K562 (cell line): Measurements from ENCODE around the gene H2BK1. TPM values are rescaled to one million over a fixed set of nuclear protein-coding genes. Genes with fewer than 3 reads are reported as not detected.

Source experiments
- BRD9 ChIP-seq: fragments of 450-650 bp; IDR thresholded peaks from 2 replicates; pipeline ENCODE4 v1.6.1; 2018; ENCODE audit warnings: low read depth; ENCODE audit not compliant: partially characterized antibody
- CBX3 ChIP-seq, 2 experiments: IDR thresholded peaks; 1 replicate in 1 of 2; 2 replicates in 1 of 2; pipeline ENCODE4 v1.6.1; 2012; ENCODE audit warnings: inconsistent platforms in 2 of 2, low read length in 2 of 2, borderline replicate concordance in 1 of 2, control low read depth in 1 of 2
- CEBPG ChIP-seq, 3 experiments: fragments of 200-800 bp in 1 of 3; sonication (Bioruptor generic) in 1 of 3; sonication (generic) in 1 of 3; formaldehyde crosslinking in 1 of 3; IDR thresholded peaks in 2 of 3; conservative IDR thresholded peaks in 1 of 3; 2 replicates each; pipeline versions ENCODE4 v1.6.1 to v1.8.0; 2016 to 2022; ENCODE audit warnings: missing compliant biosample characterization in 2 of 3, missing genetic modification characterization in 2 of 3, mild to moderate bottlenecking in 1 of 3, missing genetic modification reagents in 1 of 3
- GATAD2A ChIP-seq: fragments of 450-650 bp; IDR thresholded peaks from 2 replicates; pipeline ENCODE4 v1.6.1; 2017
- KAT2B ChIP-seq: IDR thresholded peaks from one replicate; pipeline ENCODE4 v1.6.1; 2012; ENCODE audit warnings: low read depth, mild to moderate bottlenecking, control low read depth, inconsistent platforms, low read length, moderate library complexity
- KHSRP ChIP-seq: fragments of 450-650 bp; IDR thresholded peaks from 2 replicates; pipeline ENCODE4 v1.6.1; 2017
- PHF20 ChIP-seq: fragments of 450-650 bp; IDR thresholded peaks from 2 replicates; pipeline ENCODE4 v1.6.1; 2018; ENCODE audit not compliant: partially characterized antibody
- TAF15 ChIP-seq: fragments of 200-400 bp; formaldehyde crosslinking; IDR thresholded peaks from 2 replicates; pipeline ENCODE4 v1.6.1; 2017; ENCODE audit warnings: mild to moderate bottlenecking, low read depth, low read length, moderate library complexity
- ZBTB7A ChIP-seq: IDR thresholded peaks from 2 replicates; pipeline ENCODE4 v1.6.1; 2011; ENCODE audit warnings: low read depth, mild to moderate bottlenecking, low read length, moderate library complexity, borderline replicate concordance; ENCODE audit not compliant: control insufficient read depth
- ZNF316 ChIP-seq: fragments of 450-650 bp; IDR thresholded peaks from 2 replicates; pipeline ENCODE4 v1.6.1; 2016
- ZNF444 ChIP-seq: fragments of 250-450 bp; sonication (Bioruptor Pico); IDR thresholded peaks from 2 replicates; pipeline ENCODE4 v1.4.0; 2020; ENCODE audit warnings: mild to moderate bottlenecking, moderate library complexity
- polyA plus RNA-seq, 8 experiments: library from polyadenylated mRNA; depleted of rRNA in 4 of 8; stranded (reverse) in 5 of 8; unstranded in 3 of 8; fragments of >200 nt; fragmentation: Nextera tagmentation in 2 of 8; fragmentation: Illumina TruSeq in 1 of 8; extraction: Ambion mirVana in 2 of 8; extraction: Trizol in 1 of 8; gene quantifications; 2 replicates each; pipeline versions ENCODE4 v1.2.1 to v1.2.3, GENCODE V29; 2011 to 2014; ENCODE audit warnings: inconsistent platforms in 1 of 8, missing spikeins in 1 of 8
- total RNA-seq, 7 experiments: library from RNA; depleted of rRNA in 6 of 7; stranded (reverse); fragments of >200 nt in 6 of 7; fragmentation: Illumina TruSeq in 2 of 7; extraction: Trizol in 2 of 7; gene quantifications; 2 replicates each; pipeline versions ENCODE4 v1.2.1 to v1.2.3, GENCODE V29; 2011 to 2021; ENCODE audit warnings: low replicate concordance in 1 of 7
- TF ChIP-seq, protein P1 (sequence below): fragments of 250-450 bp; sonication (Bioruptor Pico); IDR thresholded peaks from 2 replicates; pipeline ENCODE4 v1.9.0; 2021; ENCODE audit warnings: mild to moderate bottlenecking, inconsistent platforms
- TF ChIP-seq, protein P2 (sequence below): fragments of 450-650 bp; formaldehyde crosslinking; IDR thresholded peaks from 2 replicates; pipeline ENCODE4 v1.4.0; 2022; ENCODE audit warnings: missing genetic modification characterization
- TF ChIP-seq, protein P3 (sequence below): fragments of 250-450 bp; sonication (Bioruptor Pico); IDR thresholded peaks from 2 replicates; pipeline ENCODE4 v1.4.0; 2020
- TF ChIP-seq, protein P4 (sequence below): fragments of 450-650 bp; formaldehyde crosslinking; IDR thresholded peaks from 2 replicates; pipeline ENCODE4 v1.4.0; 2022; ENCODE audit warnings: missing genetic modification characterization

The H2BK1 gene
- total and polyA plus RNA-seq, 9 of the 15 experiments (the other 6 are each of a cell fraction or from before 2014, with no cell fraction given): not detected

DNA sequence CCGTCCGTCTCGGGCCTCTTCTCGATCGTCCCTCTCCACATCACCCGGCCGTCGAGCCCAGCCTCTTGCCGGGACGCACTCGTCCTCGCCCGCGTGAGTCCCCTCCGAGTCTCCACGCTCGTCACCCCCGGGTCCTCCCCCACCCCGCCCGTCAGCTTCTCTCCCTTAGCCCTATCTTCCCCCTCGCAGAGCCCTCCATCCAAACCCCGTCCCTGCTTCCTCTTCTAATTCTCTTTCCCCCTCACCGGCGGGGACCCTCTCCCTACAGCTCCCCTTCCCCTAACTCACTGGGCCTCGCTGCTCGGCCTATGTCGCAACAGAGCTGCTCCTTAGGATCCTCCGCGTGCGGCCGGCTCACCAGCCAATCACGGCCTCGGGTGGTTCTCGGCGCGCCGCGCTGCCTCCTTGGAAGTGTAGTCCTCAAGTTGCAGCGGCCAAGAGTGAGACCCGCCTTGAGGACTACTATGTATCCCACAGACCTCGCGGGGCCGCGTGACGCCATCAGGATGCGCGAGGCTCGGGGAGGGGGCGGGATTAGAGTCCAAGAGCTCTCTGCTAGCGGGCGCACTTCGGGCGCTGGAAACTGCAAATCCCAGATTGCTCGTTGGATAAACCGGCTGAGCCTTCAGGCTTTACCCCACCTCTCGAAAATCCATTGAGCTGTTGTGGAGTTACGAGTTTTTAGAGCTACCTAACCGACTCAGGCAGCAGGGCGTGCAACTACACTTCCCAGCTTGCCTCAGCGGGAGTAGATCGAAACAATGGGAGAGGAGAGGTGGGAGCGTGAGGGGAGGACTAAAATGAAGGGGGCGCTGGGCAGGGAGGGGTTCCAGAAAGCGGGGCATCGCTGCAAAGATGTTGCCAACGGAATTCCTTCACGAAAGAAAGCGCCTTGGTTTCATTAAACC lies 16.8 kb upstream of the H2BK1 start, which contains the start of gene ABCF2 (continued):
- TF ChIP-seq, protein P1, sequence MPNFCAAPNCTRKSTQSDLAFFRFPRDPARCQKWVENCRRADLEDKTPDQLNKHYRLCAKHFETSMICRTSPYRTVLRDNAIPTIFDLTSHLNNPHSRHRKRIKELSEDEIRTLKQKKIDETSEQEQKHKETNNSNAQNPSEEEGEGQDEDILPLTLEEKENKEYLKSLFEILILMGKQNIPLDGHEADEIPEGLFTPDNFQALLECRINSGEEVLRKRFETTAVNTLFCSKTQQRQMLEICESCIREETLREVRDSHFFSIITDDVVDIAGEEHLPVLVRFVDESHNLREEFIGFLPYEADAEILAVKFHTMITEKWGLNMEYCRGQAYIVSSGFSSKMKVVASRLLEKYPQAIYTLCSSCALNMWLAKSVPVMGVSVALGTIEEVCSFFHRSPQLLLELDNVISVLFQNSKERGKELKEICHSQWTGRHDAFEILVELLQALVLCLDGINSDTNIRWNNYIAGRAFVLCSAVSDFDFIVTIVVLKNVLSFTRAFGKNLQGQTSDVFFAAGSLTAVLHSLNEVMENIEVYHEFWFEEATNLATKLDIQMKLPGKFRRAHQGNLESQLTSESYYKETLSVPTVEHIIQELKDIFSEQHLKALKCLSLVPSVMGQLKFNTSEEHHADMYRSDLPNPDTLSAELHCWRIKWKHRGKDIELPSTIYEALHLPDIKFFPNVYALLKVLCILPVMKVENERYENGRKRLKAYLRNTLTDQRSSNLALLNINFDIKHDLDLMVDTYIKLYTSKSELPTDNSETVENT (CRISPR knock-in tag): no peak
- TF ChIP-seq TAF15 (no peak), CEBPG (CRISPR knock-in tag; IDR thresholded peaks at IDR 0.05) (peak; percentile 98), CEBPG (tag; conservative IDR thresholded peaks at IDR 0.05 in 1 of 2, IDR thresholded peaks at IDR 0.05 in 1 of 2) (peak; percentile 98 to 99), ZNF316 (no peak), GATAD2A (peak; percentile 53; the same call in 1 of the 2 replicates), ZNF444 (CRISPR knock-in tag) (no peak), ZBTB7A (peak; percentile 61), PHF20 (peak; percentile 92), KAT2B (no peak), CBX3 (IDR thresholded peaks at IDR 0.05; ENCODE audit: borderline replicate concordance in 1 of 2, low read length in 2 of 2) (peak in 1 of 2 experiments; percentile 45; a peak in 1 of 3 replicates), KHSRP (peak; percentile 79; the same call in 1 of the 2 replicates), BRD9 (no peak)
- TF ChIP-seq, protein P2, sequence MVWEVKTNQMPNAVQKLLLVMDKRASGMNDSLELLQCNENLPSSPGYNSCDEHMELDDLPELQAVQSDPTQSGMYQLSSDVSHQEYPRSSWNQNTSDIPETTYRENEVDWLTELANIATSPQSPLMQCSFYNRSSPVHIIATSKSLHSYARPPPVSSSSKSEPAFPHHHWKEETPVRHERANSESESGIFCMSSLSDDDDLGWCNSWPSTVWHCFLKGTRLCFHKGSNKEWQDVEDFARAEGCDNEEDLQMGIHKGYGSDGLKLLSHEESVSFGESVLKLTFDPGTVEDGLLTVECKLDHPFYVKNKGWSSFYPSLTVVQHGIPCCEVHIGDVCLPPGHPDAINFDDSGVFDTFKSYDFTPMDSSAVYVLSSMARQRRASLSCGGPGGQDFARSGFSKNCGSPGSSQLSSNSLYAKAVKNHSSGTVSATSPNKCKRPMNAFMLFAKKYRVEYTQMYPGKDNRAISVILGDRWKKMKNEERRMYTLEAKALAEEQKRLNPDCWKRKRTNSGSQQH (CRISPR knock-in tag): peak; percentile 82; the same call in 1 of the 2 replicates
- TF ChIP-seq, protein P3, sequence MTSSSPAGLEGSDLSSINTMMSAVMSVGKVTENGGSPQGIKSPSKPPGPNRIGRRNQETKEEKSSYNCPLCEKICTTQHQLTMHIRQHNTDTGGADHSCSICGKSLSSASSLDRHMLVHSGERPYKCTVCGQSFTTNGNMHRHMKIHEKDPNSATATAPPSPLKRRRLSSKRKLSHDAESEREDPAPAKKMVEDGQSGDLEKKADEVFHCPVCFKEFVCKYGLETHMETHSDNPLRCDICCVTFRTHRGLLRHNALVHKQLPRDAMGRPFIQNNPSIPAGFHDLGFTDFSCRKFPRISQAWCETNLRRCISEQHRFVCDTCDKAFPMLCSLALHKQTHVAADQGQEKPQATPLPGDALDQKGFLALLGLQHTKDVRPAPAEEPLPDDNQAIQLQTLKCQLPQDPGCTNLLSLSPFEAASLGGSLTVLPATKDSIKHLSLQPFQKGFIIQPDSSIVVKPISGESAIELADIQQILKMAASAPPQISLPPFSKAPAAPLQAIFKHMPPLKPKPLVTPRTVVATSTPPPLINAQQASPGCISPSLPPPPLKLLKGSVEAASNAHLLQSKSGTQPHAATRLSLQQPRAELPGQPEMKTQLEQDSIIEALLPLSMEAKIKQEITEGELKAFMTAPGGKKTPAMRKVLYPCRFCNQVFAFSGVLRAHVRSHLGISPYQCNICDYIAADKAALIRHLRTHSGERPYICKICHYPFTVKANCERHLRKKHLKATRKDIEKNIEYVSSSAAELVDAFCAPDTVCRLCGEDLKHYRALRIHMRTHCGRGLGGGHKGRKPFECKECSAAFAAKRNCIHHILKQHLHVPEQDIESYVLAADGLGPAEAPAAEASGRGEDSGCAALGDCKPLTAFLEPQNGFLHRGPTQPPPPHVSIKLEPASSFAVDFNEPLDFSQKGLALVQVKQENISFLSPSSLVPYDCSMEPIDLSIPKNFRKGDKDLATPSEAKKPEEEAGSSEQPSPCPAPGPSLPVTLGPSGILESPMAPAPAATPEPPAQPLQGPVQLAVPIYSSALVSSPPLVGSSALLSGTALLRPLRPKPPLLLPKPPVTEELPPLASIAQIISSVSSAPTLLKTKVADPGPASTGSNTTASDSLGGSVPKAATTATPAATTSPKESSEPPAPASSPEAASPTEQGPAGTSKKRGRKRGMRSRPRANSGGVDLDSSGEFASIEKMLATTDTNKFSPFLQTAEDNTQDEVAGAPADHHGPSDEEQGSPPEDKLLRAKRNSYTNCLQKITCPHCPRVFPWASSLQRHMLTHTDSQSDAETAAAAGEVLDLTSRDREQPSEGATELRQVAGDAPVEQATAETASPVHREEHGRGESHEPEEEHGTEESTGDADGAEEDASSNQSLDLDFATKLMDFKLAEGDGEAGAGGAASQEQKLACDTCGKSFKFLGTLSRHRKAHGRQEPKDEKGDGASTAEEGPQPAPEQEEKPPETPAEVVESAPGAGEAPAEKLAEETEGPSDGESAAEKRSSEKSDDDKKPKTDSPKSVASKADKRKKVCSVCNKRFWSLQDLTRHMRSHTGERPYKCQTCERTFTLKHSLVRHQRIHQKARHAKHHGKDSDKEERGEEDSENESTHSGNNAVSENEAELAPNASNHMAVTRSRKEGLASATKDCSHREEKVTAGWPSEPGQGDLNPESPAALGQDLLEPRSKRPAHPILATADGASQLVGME (CRISPR knock-in tag): no peak
- TF ChIP-seq, protein P4, sequence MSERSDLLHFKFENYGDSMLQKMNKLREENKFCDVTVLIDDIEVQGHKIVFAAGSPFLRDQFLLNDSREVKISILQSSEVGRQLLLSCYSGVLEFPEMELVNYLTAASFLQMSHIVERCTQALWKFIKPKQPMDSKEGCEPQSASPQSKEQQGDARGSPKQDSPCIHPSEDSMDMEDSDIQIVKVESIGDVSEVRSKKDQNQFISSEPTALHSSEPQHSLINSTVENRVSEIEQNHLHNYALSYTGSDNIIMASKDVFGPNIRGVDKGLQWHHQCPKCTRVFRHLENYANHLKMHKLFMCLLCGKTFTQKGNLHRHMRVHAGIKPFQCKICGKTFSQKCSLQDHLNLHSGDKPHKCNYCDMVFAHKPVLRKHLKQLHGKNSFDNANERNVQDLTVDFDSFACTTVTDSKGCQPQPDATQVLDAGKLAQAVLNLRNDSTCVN (CRISPR knock-in tag): peak; percentile 79; the same call in 1 of the 2 replicates
